ENCODE results near the gene FOXK2. TPM values are rescaled to one million over a fixed set of nuclear protein-coding genes. Genes with fewer than 3 reads are reported as not detected.

FOXK2 gene
- polyA plus RNA-seq (2013, experiment 1 of 2) = 69.7 TPM
- 71.0 TPM for polyA plus RNA-seq (2013, experiment 2 of 2)

DNA sequence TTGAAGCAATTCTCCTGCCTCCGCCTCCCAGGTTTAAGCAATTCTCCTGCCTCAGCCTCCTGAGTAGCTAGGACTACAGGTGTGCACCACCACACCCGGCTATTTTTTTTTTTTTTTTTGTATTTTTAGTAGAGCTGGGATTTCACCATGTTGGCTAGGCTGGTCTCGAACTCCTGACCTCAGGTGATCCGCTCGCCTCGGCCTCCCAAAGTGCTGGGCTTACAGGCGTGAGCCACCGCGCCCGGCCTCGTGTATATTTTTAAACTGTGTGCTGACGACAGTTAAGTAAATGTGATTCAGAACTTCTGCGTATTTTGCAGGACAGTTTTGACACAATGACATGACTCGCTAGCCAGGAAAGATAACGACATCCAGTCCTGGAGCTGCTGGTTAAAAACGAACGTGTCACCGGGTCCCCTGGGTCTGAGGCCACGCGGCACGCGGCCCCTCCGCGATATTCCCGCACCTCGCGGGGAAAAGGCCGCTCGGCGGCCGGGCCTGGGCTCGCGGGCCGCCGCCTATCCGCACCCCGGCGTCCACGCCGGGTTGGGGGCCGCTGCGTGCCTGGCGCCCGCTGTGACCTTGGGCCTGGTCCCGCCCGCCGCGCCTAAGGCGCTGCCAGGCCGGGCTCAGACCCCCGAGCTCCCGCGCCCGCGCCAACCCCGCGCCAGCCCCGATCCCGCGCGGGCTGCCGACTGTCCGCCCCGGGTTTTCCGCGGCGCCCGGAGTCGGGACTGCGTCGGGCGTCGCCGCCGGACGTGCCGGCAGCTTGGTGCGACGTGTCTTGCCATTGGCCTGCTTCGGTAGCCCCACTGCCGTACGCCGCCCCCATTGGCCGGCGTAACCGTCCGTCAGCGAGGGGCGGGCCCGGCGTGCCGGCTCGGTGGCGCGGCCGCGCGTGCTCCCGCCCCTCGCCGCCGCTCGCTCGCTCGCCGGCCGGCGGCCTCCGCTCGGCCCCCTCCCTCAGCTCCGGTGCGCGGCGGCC lies at the start of gene FOXK2:
FOXK2 (plus strand) TSS at position 907 of the 985 bp plus-strand sequence. CDS start 157 bp downstream, outside the sequence.
- H3K4ac ChIP-seq (ENCODE audit: low read length) = no peak within 1 kb of the TSS
- peak within 1 kb of the TSS; percentile 73 for H3K23ac ChIP-seq (ENCODE audit: low read depth, low read length, poor library complexity)
- peak within 1 kb of the TSS; percentile 98 for H2AFZ ChIP-seq (ENCODE audit: low read length)
- no peak within 1 kb of the TSS for H2BK15ac ChIP-seq (ENCODE audit: low read length)
- no peak within 1 kb of the TSS for H4K8ac ChIP-seq (ENCODE audit: low read depth, low read length)
- no peaks in the 10 kb centered on the region for H3K27me3 ChIP-seq (ENCODE audit: control insufficient read depth in 3 of 3, insufficient read depth in 3 of 3, low read depth in 1 of 3, low read length in 3 of 3)
- H3K36me3 ChIP-seq (replicated peaks in 1 of 2; ENCODE audit: control insufficient read depth in 2 of 2, insufficient read depth in 2 of 2, low read length in 2 of 2) = peaks cover 0 to 17% of the 10 kb centered on the region in 2 donors
- H2BK5ac ChIP-seq (ENCODE audit: low read length) = no peak within 1 kb of the TSS
- DNase-seq (ENCODE audit: low spot score) = peak; percentile 94
- H2BK12ac ChIP-seq (ENCODE audit: low read length) = no peak within 1 kb of the TSS
- H3K27ac ChIP-seq (replicated peaks; ENCODE audit: low read length) = peak within 1 kb of the TSS; percentile 68
- no peaks in the 10 kb centered on the region for H3K4me1 ChIP-seq (ENCODE audit: control insufficient read depth in 2 of 2, insufficient read depth in 1 of 2, low read depth in 1 of 2, low read length in 2 of 2)
- peaks cover 0 to 4% of the 10 kb centered on the region in 2 donors for H3K9me3 ChIP-seq (replicated peaks in 1 of 2; ENCODE audit: control insufficient read depth in 2 of 2, insufficient read depth in 1 of 2, low read depth in 1 of 2, low read length in 2 of 2)
- H2BK120ac ChIP-seq (ENCODE audit: low read depth, low read length) = no peak within 1 kb of the TSS
- H3K14ac ChIP-seq (ENCODE audit: low read length) = no peak within 1 kb of the TSS
- peak within 1 kb of the TSS; percentile 88 for H3K9ac ChIP-seq (ENCODE audit: low read depth, low read length, poor library complexity)
- H3K4me3 ChIP-seq (ENCODE audit: low read length in 2 of 2) = peak within 1 kb of the TSS; percentile 68 to 99
- H4K91ac ChIP-seq (ENCODE audit: low read depth, low read length, poor library complexity) = no peak within 1 kb of the TSS
- peaks cover 2% of the 10 kb centered on the region for H3K79me1 ChIP-seq (ENCODE audit: low read depth, low read length)
- H3K18ac ChIP-seq (ENCODE audit: low read length) = peak within 1 kb of the TSS; percentile 93
- H2AK5ac ChIP-seq (ENCODE audit: low read depth, low read length) = peak within 1 kb of the TSS; percentile 79
- WGBS, 2 donors (ENCODE audit: extremely low coverage in 2 of 2, insufficient read length in 2 of 2, insufficient replicate concordance in 1 of 2) = no CpG with 5 or more reads among the region's 114 CpGs
- peak within 1 kb of the TSS; percentile 77 for H3K4me2 ChIP-seq (ENCODE audit: insufficient read depth, low read length, poor library complexity, severe bottlenecking)

GRCh38 chr17:82470065-82470464 lies 49.5 kb upstream of the FOXK2 start:
- no CpG with 5 or more reads among the region's 7 CpGs for WGBS, 2 donors (ENCODE audit: extremely low coverage in 2 of 2, insufficient read length in 2 of 2, insufficient replicate concordance in 1 of 2)
- Histone ChIP-seq H3K79me1 (ENCODE audit: low read depth, low read length) (no peaks in the 10 kb centered on the region), H3K27ac (replicated peaks; ENCODE audit: low read length) (no peak overlapping the region), H3K14ac (ENCODE audit: low read length) (no peak overlapping the region), H2BK120ac (ENCODE audit: low read depth, low read length) (no peak overlapping the region), H4K91ac (ENCODE audit: low read depth, low read length, poor library complexity) (no peak overlapping the region), H2AFZ (ENCODE audit: low read length) (no peak overlapping the region), H3K4me1 (ENCODE audit: control insufficient read depth in 2 of 2, insufficient read depth in 1 of 2, low read depth in 1 of 2, low read length in 2 of 2) (no peaks in the 10 kb centered on the region), H2AK5ac (ENCODE audit: low read depth, low read length) (no peak overlapping the region), H2BK12ac (ENCODE audit: low read length) (no peak overlapping the region), H3K36me3 (replicated peaks in 1 of 2; ENCODE audit: control insufficient read depth in 2 of 2, insufficient read depth in 2 of 2, low read length in 2 of 2) (peaks cover 29 to 93% of the 10 kb centered on the region in 2 donors), H3K4ac (ENCODE audit: low read length) (no peak overlapping the region), H4K8ac (ENCODE audit: low read depth, low read length) (no peak overlapping the region), H3K4me2 (ENCODE audit: insufficient read depth, low read length, poor library complexity, severe bottlenecking) (no peak overlapping the region), H3K9me3 (replicated peaks in 1 of 2; ENCODE audit: control insufficient read depth in 2 of 2, insufficient read depth in 1 of 2, low read depth in 1 of 2, low read length in 2 of 2) (peaks cover 0 to 2% of the 10 kb centered on the region in 2 donors), H3K27me3 (ENCODE audit: control insufficient read depth in 3 of 3, insufficient read depth in 3 of 3, low read depth in 1 of 3, low read length in 3 of 3) (no peaks in the 10 kb centered on the region), H2BK5ac (ENCODE audit: low read length) (no peak overlapping the region), H3K9ac (ENCODE audit: low read depth, low read length, poor library complexity) (no peak overlapping the region), H3K18ac (ENCODE audit: low read length) (no peak overlapping the region), H3K23ac (ENCODE audit: low read depth, low read length, poor library complexity) (no peak overlapping the region), H3K4me3 (ENCODE audit: low read length in 2 of 2) (no peak overlapping the region), H2BK15ac (ENCODE audit: low read length) (no peak overlapping the region)
- no peak for DNase-seq (ENCODE audit: low spot score)

DNA sequence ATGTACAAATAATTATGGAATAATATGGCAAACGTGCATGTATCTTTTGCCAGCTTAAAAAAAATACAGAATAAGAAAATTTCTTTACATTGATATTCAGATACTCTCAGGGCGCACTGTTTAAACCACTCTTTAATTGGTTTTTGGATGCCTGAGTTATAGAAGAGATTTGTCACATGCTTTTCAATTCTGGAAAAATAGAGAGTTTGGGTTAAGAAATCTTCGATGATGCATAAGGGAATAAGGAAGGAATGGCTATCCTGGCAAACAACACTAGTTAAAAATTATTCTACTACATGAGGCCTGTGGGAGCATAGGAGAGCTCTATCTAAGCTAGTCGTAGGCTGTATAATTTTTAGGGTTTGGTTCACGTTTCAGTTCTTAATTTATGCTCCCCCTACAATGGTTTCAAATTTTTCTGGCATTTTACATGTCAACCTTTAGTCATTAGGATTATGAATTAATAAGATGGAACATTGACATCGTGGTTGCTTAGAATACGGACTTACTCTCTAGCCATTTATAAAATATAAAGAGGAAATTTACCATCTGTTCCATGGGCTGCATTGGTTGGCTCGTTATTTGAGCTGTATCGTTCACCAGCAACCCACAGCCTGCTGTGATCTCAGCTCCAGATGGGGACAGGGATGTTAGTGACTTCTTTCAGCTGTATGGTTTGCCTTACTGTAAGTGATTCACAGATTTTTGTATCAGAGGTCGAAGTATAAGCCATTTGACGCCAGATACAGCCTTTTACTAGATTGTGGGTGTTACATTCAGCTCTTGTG lies 45.1 kb upstream of the FOXK2 start:
- Histone ChIP-seq H3K9ac (ENCODE audit: low read depth, low read length, poor library complexity) (no peak overlapping the region), H3K36me3 (replicated peaks in 1 of 2; ENCODE audit: control insufficient read depth in 2 of 2, insufficient read depth in 2 of 2, low read length in 2 of 2) (peaks cover 34 to 89% of the 10 kb centered on the region in 2 donors), H3K23ac (ENCODE audit: low read depth, low read length, poor library complexity) (no peak overlapping the region), H2AFZ (ENCODE audit: low read length) (no peak overlapping the region), H4K91ac (ENCODE audit: low read depth, low read length, poor library complexity) (no peak overlapping the region), H2BK12ac (ENCODE audit: low read length) (no peak overlapping the region), H3K4ac (ENCODE audit: low read length) (no peak overlapping the region), H2BK120ac (ENCODE audit: low read depth, low read length) (no peak overlapping the region), H3K4me1 (ENCODE audit: control insufficient read depth in 2 of 2, insufficient read depth in 1 of 2, low read depth in 1 of 2, low read length in 2 of 2) (no peaks in the 10 kb centered on the region), H2BK5ac (ENCODE audit: low read length) (no peak overlapping the region), H3K9me3 (replicated peaks in 1 of 2; ENCODE audit: control insufficient read depth in 2 of 2, insufficient read depth in 1 of 2, low read depth in 1 of 2, low read length in 2 of 2) (peaks cover 0 to 2% of the 10 kb centered on the region in 2 donors), H3K27me3 (ENCODE audit: control insufficient read depth in 3 of 3, insufficient read depth in 3 of 3, low read depth in 1 of 3, low read length in 3 of 3) (no peaks in the 10 kb centered on the region), H2AK5ac (ENCODE audit: low read depth, low read length) (no peak overlapping the region), H3K14ac (ENCODE audit: low read length) (no peak overlapping the region), H3K79me1 (ENCODE audit: low read depth, low read length) (no peaks in the 10 kb centered on the region), H3K4me3 (ENCODE audit: low read length in 2 of 2) (no peak overlapping the region), H2BK15ac (ENCODE audit: low read length) (no peak overlapping the region), H3K27ac (replicated peaks; ENCODE audit: low read length) (no peak overlapping the region), H3K18ac (ENCODE audit: low read length) (no peak overlapping the region), H3K4me2 (ENCODE audit: insufficient read depth, low read length, poor library complexity, severe bottlenecking) (no peak overlapping the region), H4K8ac (ENCODE audit: low read depth, low read length) (no peak overlapping the region)
- WGBS, 2 donors (ENCODE audit: extremely low coverage in 2 of 2, insufficient read length in 2 of 2, insufficient replicate concordance in 1 of 2) = no CpG with 5 or more reads among the region's 11 CpGs
- DNase-seq (ENCODE audit: low spot score) = no peak

Measured in neuronal stem cell (in vitro differentiated cells).